ENCODE measurements around the gene FCRLA.
"Not testable (repeated sequence)": the region's sequence is repeated elsewhere in the genome, so short reads cannot be mapped to it uniquely, and the experiment has no call there.

Gene FCRLA

GRCh38 chr1:161706482-161707347 is at the start of gene FCRLA:
Gene FCRLA (plus strand): TSS chr1:161707229. CDS start chr1:161707265, 36 bp downstream.
- no peak for DNase-seq

DNA sequence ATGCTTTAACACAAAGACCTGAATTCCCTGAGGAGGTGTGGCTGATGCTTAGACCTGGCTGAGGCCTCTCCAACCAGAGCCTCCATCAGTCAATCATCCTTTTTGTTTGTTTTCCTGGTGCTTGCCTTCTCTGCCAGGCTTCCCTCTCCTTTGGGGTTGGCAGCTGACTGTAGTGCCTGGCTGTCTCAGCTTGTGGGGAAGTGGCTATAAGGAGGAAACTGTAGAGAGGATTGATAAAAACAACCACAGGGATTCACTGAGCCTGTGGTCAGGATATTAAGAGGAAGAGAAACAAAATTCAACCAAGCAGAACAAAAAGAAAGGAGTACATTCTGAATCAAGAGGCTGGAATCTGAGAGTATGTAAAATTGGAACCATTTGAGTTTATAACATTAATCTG is 48.5 kb upstream of the FCRLA start:
- DNase-seq: not testable (repeated sequence)

DNA sequence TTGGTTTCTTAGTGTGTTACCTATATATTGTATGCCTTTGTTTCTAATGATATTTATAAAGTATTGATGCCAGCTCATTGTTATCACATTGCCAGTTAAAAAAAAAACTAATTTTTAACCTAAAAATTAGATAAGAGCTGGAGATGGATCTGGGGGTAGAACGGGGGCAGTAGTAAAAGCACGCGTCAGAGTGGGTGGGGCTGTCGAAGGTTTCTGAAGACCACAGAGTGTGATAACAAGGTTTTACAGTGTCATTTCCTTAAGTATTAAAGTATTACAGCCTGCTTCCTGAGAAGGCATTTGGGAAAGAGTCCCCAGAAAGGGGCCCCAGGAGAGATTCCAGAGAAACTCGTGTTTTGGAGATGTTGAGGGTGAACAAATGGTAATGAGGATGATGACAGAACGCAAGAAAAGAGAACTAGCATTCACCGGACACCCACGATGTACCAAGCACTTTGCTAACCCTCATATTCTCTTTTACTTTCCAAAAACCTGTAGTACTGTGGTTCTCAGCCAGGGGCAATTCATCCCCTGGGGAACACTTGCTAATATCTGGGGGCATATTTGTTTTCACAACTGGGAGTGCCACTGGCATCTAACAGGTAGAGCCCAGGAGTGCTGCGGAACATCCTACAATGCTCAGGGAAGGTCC is 45.2 kb upstream of the FCRLA start:
- not testable (repeated sequence) for DNase-seq

GRCh38 chr1:161662684-161663339 is 44.2 kb upstream of the FCRLA start, which contains the start of gene FCGR2B:
Gene FCGR2B (plus strand): TSS chr1:161663143. CDS start chr1:161663242, 99 bp downstream.
- DNase-seq: not testable (repeated sequence)

GRCh38 chr1:161663569-161663968 is 43.5 kb upstream of the FCRLA start:
- DNase-seq: not testable (repeated sequence)

DNA sequence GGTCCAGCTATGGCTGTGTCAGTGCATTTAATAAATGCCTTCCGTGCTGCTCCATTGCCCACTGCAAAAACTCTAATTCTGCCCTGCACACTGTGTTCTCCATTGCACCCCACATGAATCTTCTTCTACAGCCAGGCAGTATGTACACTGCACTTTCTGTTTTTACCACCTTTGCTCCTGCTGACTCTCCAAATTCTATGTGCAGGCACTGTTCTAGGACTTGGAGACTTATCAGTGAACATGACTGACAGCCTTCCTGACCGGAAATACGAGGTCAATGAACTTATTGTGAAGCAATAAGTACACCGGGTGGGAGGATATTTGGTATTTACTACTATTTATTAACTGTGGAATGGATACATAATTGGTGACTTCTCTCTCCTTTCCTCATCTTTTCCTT is 42.3 kb upstream of the FCRLA start:
- not testable (repeated sequence) for DNase-seq

DNA sequence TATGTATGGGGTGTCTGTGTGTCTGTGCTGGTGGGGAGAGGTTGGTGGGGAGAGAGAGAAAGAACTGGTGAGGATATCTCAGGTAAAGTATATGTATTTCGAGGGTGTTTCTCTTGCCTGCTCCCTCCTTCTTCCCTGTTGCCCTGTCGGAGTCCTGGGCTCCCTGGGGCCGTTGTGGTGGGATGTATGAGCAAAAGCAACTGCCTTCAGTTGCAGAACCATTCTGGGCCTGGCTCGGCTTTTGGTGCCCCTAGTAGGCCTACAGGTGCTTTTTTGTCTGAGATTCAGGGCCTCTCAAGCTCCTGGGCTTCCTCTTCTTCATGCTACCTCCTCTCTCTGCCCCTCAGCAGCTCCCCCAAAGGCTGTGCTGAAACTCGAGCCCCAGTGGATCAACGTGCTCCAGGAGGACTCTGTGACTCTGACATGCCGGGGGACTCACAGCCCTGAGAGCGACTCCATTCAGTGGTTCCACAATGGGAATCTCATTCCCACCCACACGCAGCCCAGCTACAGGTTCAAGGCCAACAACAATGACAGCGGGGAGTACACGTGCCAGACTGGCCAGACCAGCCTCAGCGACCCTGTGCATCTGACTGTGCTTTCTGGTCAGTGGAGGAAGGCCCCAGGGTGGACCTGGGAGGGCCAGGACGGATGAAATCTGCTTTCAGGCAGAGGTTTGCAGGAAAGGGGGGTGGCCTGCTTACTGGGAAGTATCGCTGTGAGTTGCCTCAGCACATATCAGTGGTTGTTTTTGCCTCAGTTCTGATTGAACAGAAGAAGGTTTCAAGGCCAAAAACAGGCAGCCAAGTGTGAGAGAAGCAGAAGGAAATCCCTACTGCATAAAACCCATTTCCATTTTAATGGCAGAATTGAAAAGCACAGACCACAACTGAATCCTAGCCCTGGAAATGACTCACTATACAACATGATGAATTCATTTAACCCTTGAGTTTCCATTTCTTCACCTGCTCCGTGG is 35.7 kb upstream of the FCRLA start:
- not testable (repeated sequence) for DNase-seq

DNA sequence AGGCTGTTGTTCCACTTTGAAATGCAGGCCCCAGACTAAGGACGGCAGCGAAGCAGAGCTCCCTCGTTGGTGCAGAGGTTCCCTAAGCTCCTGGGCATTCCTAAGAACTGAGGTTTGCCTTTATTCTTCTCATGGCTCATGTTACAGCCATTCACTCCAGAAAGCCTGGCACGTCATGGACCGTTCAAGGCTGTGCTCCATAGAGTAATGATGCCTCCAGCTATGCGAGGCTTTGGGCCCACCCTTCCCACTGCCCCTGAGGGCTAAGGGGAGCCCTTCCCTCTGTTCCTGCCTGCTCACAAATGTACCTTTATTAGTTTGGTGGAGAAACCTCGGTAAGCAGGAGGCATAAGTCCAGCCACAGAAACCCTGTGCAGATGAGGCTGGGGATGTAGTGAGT is 33.6 kb upstream of the FCRLA start:
- DNase-seq: not testable (repeated sequence)

DNA sequence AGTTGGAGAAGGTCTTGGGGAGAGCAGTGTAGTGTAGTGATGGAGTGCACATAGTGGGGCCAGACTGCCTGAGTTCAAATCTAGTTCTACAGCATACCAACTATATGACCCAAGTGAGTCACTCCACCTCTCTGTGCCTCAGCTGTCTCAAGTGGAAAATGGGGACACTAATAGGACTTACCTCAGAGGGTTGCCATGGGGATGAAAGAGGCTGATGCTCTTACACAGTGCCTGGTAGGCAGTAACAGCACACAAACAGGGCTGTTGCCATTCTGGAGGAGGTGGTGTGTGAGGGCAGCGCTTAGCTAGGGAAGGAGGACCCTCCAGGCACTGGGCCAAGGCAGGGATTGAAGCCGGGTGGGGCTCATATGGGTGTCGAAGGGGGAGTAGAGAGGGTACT is 32.6 kb upstream of the FCRLA start:
- DNase-seq: not testable (repeated sequence)

DNA sequence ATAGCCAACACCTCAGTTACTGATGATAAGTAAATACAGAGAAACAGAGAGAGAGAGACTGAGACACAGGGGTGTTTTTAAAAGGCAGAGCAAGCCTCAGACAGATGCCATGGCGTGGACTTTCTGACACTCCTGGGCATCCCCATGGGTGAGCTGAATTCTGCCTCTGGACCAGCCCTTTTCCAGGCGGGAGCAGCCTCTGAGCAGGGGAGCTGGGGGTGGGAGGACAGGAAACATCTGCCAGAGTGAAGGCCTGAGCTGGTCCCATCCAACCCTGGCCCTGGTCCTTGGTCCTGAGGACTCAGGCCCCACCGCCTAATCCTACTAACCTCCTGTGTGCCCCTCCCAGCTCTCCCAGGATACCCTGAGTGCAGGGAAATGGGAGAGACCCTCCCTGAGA is 32.1 kb upstream of the FCRLA start:
- DNase-seq: not testable (repeated sequence)

DNA sequence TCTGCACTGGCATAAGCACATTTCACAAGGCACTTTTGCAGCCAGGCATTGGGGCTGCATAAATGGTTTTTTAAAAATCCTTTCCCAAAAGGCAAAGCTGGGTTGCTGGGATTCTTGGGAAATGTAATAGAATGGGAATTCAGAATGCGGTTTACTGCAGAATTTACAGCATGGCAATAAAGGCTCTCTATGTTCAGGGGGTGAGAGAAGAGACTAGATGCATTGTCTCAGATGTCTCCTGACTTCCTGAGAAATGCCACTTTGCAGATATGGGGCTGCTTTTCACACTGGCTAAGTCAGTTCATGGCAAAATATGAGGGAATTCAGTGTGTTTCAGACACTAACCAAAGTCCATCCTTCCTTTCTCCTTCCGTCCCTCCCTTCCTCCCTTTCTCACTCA is 30.6 kb upstream of the FCRLA start:
- no peak for DNase-seq

- no peak for DNase-seq
These were observed 29.9 kb upstream of the FCRLA start for GRCh38 chr1:161676958-161677689.

DNA sequence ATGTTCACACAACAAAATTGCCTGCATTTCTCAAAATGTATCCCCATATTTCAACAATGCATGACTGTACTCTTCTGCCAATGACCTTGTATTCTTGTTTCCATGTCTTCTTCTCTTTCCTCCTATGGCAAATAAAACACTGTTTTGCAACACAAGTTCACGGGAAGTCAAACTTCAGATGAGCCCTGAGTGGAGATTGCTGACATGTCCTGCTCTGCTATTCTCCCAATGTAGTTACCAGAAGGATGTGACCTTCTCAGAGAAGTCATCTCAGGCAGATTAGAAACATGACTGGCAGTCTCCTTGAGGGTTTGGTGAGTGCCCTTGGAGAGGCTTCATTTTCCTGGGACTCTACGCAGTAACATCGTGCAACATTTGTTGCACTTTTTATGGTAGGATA is 28.5 kb upstream of the FCRLA start:
- DNase-seq: no peak

DNA sequence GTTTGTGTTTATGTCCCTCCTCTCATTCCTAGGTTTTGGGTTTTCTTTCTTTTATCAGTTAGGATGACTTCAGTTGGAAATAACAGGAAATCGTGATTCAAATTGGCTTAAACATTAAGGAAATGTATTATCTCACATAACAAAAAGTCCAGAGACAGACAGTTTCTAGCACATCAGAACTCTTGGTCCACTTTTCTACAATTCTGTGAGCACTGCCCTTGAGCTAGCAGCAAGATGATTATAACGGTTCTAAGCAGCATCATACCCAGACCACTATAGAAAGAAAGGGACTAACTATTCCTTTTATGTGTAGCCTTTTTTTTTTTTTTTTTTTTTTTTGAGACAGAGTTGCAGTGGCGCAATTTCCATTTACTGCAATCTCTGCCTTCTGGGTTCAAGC is 25.1 kb upstream of the FCRLA start:
- no peak for DNase-seq

- DNase-seq: no peak
These were observed 18.1 kb upstream of the FCRLA start for GRCh38 chr1:161688946-161689345.

DNA sequence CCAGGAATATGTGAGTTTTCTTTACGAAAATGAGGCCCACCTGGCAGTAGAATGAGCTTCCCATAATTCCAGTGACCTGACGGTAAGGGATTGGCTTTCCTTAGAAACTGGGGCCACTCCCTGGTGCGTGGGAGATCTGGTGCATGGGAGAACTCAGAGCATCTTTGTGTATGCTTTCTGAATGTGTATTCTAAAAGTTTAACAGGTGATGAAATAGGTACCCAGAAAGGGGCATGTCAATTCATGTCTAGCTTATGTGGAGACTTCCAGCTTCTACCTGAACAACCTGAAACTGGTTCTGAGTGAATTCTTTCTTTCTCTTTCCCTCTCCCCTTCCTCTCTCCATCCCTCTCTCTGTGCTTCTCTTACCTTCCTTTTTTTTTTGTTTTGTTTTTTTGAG is 15.2 kb upstream of the FCRLA start:
- no peak for DNase-seq

DNA sequence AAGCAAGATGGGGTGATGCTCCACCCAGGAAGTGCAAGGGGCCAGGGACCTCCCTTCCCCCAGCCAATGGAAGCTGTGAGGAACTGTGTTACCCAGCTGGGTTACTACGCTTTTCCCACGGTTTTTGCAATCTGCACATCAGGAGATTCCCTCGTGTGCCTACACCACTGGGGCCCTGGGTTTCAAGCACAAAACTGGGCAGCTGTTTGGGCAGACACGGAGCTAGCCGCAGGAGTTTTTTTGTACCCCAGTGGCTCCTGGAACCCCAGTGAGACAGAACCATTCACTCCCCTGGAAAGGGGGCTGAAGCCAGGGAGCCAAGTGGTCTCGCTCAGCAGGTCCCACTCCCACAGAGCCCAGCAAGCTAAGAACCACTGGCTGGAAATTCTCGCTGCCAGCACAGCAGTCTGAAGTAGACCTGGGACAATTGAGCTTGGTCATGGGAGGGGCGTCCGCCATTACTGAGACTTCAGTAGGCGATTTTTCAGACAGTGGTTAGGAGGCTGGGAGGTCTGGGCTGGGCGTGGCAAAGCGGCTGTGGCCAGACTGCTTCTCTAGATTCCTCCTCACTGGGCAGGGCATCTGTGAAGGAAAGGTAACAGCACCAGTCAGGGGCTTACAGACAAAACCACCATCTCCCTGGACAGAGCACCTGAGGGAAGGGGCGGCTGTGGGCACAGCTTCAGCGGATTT is 13.9 kb upstream of the FCRLA start:
- not testable (repeated sequence) for DNase-seq

DNA sequence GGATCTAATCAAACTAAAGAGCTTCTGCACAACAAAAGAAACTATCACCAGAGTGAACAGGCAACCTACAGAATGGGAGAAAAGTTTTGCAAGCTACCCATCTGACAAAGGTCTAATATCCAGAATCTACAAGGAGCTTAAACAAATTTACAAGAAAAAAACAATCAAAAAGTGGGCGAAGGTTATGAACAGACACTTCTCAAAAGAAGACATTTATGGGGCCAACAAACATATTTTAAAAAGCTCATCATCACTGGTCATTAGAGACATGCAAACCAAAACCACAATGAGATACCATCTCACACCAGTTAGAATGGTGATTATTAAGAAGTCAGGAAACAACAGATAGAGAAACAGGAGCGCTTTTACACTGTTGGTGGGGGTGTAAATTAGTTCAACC is 8.7 kb upstream of the FCRLA start:
- DNase-seq: not testable (repeated sequence)

DNA sequence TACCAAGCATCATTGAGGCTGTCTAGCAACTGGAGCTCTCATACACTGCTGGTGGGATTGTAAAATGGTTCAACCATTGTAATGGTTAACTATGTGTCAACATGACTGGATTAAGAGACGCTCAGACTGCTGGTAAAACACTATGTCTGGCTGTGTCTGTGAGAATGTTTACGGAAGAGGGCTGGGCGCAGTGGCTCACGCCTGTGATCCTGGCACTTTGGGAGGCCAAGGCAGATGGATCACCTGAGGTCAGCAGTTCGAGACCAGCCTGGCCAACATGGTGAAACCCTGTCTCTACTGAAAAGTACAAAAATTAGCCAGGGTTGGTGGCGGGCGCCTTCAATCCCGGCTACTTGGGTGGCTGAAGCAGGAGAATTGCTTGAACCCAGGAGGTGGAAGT is 4.8 kb upstream of the FCRLA start:
- no peak for DNase-seq

- no peak for DNase-seq
These were observed 1.5 kb upstream of the FCRLA start for GRCh38 chr1:161705537-161705936.

GRCh38 chr1:161706113-161706481 is 932 bp upstream of the FCRLA start:
- DNase-seq: no peak

All from activated CD4-positive, alpha-beta T cell treated with anti-CD3 and anti-CD28 coated beads, Interleukin-2, amount 50 U/mL, for 1 hour (primary cell).